ENCODE measurements around the gene ANKK1.
A peak's percentile ranks its signal among the peaks of the same experiment; 100 is the strongest.

ANKK1 gene

GRCh38 chr11:113415343-113415742, 27.8 kb downstream of the ANKK1 start:
- DNase-seq (no peak), ATAC-seq (no peak)
- peaks cover 5% of the 10 kb centered on the region for H3K27me3 Mint-ChIP-seq
- H3K9me3 Mint-ChIP-seq, result no peaks in the 10 kb centered on the region
- no peak overlapping the region for H3K4me3 Mint-ChIP-seq
- H3K27ac Mint-ChIP-seq, result peak overlapping the region in 1 of 2 donors; percentile 22
- H3K4me1 Mint-ChIP-seq, result no peaks in the 10 kb centered on the region

- DNase-seq, result no peak
- no peaks in the 10 kb centered on the region for H3K27me3 Mint-ChIP-seq
- no peaks in the 10 kb centered on the region for H3K9me3 Mint-ChIP-seq
- no peaks in the 10 kb centered on the region for H3K4me1 Mint-ChIP-seq
- H3K4me3 Mint-ChIP-seq, result no peak overlapping the region
- H3K27ac Mint-ChIP-seq, result no peak overlapping the region
- no peak for ATAC-seq
Measured at GRCh38 chr11:113417428-113417827, 29.8 kb downstream of the ANKK1 start.

GRCh38 chr11:113419454-113420003, 31.9 kb downstream of the ANKK1 start:
- Mint-ChIP-seq H3K27me3 (no peaks in the 10 kb centered on the region), H3K4me3 (no peak overlapping the region), H3K4me1 (no peaks in the 10 kb centered on the region), H3K9me3 (no peaks in the 10 kb centered on the region), H3K27ac (no peak overlapping the region)
- no peak for ATAC-seq
- no peak for DNase-seq

GRCh38 chr11:113420808-113421207, 33.2 kb downstream of the ANKK1 start:
- no peak for ATAC-seq
- no peaks in the 10 kb centered on the region for H3K9me3 Mint-ChIP-seq
- H3K4me3 Mint-ChIP-seq, result no peak overlapping the region
- H3K27me3 Mint-ChIP-seq, result no peaks in the 10 kb centered on the region
- no peaks in the 10 kb centered on the region for H3K4me1 Mint-ChIP-seq
- no peak overlapping the region for H3K27ac Mint-ChIP-seq
- DNase-seq, result no peak

- Mint-ChIP-seq H3K27ac (no peak overlapping the region), H3K4me1 (no peaks in the 10 kb centered on the region)
- DNase-seq, result no peak
Measured at GRCh38 chr11:113426686-113427085, 39.1 kb downstream of the ANKK1 start.

GRCh38 chr11:113431746-113432145, 44.2 kb downstream of the ANKK1 start:
- H3K4me3 Mint-ChIP-seq, result no peak overlapping the region
- no peak overlapping the region for H3K27ac Mint-ChIP-seq
- DNase-seq (no peak), ATAC-seq (peak; percentile 19)
- H3K27me3 Mint-ChIP-seq, result no peaks in the 10 kb centered on the region
- no peaks in the 10 kb centered on the region for H3K4me1 Mint-ChIP-seq
- H3K9me3 Mint-ChIP-seq, result no peaks in the 10 kb centered on the region

More at GRCh38 chr11:113426686-113427085, 39.1 kb downstream of the ANKK1 start:
- H3K4me3 Mint-ChIP-seq, result no peak overlapping the region
- H3K9me3 Mint-ChIP-seq, result no peaks in the 10 kb centered on the region
- no peaks in the 10 kb centered on the region for H3K27me3 Mint-ChIP-seq
- ATAC-seq, result no peak

GRCh38 chr11:113435190-113435968, 47.8 kb downstream of the ANKK1 start:
- no peak for DNase-seq
- no peak overlapping the region for H3K27ac Mint-ChIP-seq
- H3K9me3 Mint-ChIP-seq, result no peaks in the 10 kb centered on the region

GRCh38 chr11:113436672-113437252, 49.2 kb downstream of the ANKK1 start:
- DNase-seq (no peak), ATAC-seq (no peak)
- Mint-ChIP-seq H3K4me3 (no peak overlapping the region), H3K4me1 (no peaks in the 10 kb centered on the region), H3K27me3 (peaks cover 9% of the 10 kb centered on the region), H3K27ac (no peak overlapping the region), H3K9me3 (no peaks in the 10 kb centered on the region)

More at GRCh38 chr11:113435190-113435968, 47.8 kb downstream of the ANKK1 start:
- ATAC-seq, result no peak
- Mint-ChIP-seq H3K27me3 (peaks cover 5% of the 10 kb centered on the region), H3K4me3 (no peak overlapping the region), H3K4me1 (no peaks in the 10 kb centered on the region)

- peaks cover 26% of the 10 kb centered on the region for H3K27me3 Mint-ChIP-seq
- H3K9me3 Mint-ChIP-seq, result no peaks in the 10 kb centered on the region
- H3K4me3 Mint-ChIP-seq, result no peak overlapping the region
- no peak overlapping the region for H3K27ac Mint-ChIP-seq
- no peaks in the 10 kb centered on the region for H3K4me1 Mint-ChIP-seq
- DNase-seq, result no peak
- no peak for ATAC-seq
Measured at GRCh38 chr11:113440816-113441215, 53.2 kb downstream of the ANKK1 start.

GRCh38 chr11:113444502-113445123, 57.0 kb downstream of the ANKK1 start:
- ATAC-seq (no peak), DNase-seq (no peak)
- Mint-ChIP-seq H3K9me3 (no peaks in the 10 kb centered on the region), H3K27me3 (peaks cover 33% of the 10 kb centered on the region), H3K4me3 (no peak overlapping the region), H3K27ac (no peak overlapping the region), H3K4me1 (no peaks in the 10 kb centered on the region)

- Mint-ChIP-seq H3K4me1 (no peaks in the 10 kb centered on the region), H3K9me3 (no peaks in the 10 kb centered on the region), H3K4me3 (no peak overlapping the region), H3K27ac (no peak overlapping the region), H3K27me3 (peaks cover 24% of the 10 kb centered on the region)
- DNase-seq (no peak), ATAC-seq (peak; percentile 10)
Measured at GRCh38 chr11:113446112-113446511, 58.5 kb downstream of the ANKK1 start.

GRCh38 chr11:113446938-113447337, 59.4 kb downstream of the ANKK1 start:
- H3K9me3 Mint-ChIP-seq, result no peaks in the 10 kb centered on the region
- DNase-seq (no peak), ATAC-seq (no peak)
- H3K27ac Mint-ChIP-seq, result no peak overlapping the region
- H3K4me3 Mint-ChIP-seq, result no peak overlapping the region
- H3K27me3 Mint-ChIP-seq, result peaks cover 24% of the 10 kb centered on the region
- no peaks in the 10 kb centered on the region for H3K4me1 Mint-ChIP-seq

- Mint-ChIP-seq H3K4me3 (no peak overlapping the region), H3K27ac (peak overlapping the region in 1 of 2 donors; percentile 10), H3K4me1 (no peaks in the 10 kb centered on the region), H3K9me3 (no peaks in the 10 kb centered on the region), H3K27me3 (peaks cover 19% of the 10 kb centered on the region)
- no peak for DNase-seq
- ATAC-seq, result peak; percentile 22
Measured at GRCh38 chr11:113447621-113448315, 60.2 kb downstream of the ANKK1 start.

- H3K9me3 Mint-ChIP-seq, result no peaks in the 10 kb centered on the region
- ATAC-seq, result peak; percentile 16
- no peaks in the 10 kb centered on the region for H3K4me1 Mint-ChIP-seq
- H3K27ac Mint-ChIP-seq, result no peak overlapping the region
- no peak overlapping the region for H3K4me3 Mint-ChIP-seq
- peaks cover 13% of the 10 kb centered on the region for H3K27me3 Mint-ChIP-seq
- no peak for DNase-seq
Measured at GRCh38 chr11:113448316-113448677, 60.7 kb downstream of the ANKK1 start.

- no peak for DNase-seq
- Mint-ChIP-seq H3K27ac (no peak overlapping the region), H3K4me3 (no peak overlapping the region), H3K4me1 (no peaks in the 10 kb centered on the region), H3K9me3 (no peaks in the 10 kb centered on the region), H3K27me3 (peaks cover 9% of the 10 kb centered on the region)
- no peak for ATAC-seq
Measured at GRCh38 chr11:113449743-113450142, 62.2 kb downstream of the ANKK1 start.
